ENCODE measurements around the gene PIGK.

PIGK gene

DNA sequence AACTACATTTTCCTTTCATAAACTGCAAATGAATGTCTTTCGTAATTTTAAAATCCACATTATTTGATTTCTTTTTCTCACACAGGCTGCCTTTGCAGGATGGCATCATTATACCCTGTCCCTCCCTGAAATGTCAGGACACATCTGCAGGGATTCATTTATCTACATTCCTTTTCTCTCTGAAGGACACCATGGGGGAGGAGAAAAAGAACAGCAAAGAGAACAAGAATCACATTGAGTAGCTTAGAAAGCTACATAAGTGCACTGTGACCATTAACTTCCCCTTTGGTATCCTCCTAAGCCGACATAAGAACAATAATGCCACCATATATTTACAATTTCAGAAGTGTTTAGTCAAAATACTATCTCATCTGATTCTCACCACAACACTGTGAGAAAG is 129.5 kb downstream of the PIGK start:
- no peak for DNase-seq

GRCh38 chr1:77085109-77085508 is 134.1 kb downstream of the PIGK start:
- no peak for DNase-seq

DNA sequence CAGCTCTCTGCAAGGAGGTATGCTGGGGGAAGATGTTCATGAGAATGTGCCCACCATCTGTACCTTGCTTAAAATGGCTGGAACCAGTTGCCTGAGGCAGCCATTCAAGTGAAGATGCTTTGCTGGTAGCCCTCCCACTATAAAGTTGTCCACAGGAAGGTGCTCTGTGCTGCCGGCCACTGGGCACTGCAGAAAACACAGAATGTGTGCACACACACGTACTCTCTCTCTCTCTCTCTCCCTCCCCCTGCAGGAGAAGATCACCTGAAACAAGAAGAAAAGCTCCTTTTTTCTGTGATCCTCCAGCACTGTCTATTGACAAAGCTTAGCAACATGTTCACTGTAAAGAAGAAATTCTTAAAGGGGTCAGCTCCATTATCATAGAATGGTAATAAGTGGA is 134.8 kb downstream of the PIGK start:
- no peak for DNase-seq

GRCh38 chr1:77081834-77082233 is 137.4 kb downstream of the PIGK start:
- DNase-seq: no peak

DNA sequence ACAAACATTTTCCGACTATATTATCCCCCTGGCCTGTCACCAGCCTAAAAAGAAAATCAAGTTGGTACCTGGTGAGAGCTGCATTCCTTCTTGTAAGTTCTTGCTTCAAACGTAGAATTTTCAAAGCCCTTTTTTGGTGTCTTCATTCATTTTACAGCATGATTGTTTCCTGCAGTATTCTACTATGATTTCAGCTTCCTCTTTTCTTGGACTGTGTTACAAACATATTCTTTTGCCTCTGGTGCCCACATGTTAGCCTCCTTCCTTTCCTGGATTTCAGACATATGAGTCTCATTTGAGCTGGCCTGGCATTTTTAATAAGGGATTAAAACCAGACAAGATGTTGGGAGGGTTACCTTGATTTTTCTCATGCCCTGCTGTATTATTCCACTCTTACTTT is 142.5 kb downstream of the PIGK start:
- no peak for DNase-seq

- no peak for DNase-seq
Observed at GRCh38 chr1:77068013-77068412, 151.2 kb downstream of the PIGK start.

DNA sequence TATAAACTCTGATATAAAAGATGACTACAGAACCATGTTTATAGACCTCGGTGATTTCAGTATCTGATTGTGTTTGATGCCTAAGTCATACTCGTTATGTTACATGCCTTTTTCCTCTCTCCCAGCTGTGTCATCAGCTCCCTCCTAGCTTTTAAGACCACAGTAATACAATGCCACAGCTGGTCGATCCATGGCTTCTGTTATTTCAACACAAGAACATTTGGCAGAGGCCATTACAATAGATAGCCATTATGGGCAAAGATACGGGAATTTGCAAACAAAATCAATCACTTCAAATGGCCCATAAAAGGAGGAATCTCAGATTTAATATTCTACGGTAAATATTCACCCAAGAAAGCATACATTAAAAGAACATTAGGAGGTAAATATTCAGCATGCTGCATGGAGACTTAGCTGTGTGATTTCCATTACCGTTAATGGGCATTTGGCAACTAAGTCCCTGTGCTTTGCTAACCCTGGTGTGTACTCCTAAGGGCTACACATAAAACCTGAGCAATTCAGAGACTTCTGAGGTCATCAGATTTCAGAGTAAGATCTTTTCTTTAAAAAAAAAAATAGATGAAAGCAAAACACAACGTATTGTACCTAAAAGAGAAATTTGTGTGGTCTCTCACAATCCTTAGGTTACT is 153.4 kb downstream of the PIGK start:
- no peak for DNase-seq

DNA sequence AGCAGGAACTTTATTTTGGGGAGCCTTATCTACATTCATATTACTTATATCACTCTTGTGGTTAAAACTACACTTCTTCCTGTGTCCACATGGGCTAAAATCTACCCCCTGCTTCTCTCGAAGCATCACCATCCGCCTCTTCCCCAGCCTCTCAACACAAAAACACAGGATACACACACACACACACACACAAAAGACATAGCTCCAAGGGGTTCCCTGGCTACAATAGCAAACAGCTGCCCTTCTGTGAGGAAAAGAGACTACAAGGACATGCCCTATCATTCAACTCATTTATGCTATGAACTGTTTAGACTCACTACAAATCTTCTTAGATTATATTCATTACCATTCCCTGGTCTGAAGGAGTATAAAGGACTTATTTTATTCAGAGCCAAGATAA is 155.0 kb downstream of the PIGK start:
- DNase-seq: no peak

DNA sequence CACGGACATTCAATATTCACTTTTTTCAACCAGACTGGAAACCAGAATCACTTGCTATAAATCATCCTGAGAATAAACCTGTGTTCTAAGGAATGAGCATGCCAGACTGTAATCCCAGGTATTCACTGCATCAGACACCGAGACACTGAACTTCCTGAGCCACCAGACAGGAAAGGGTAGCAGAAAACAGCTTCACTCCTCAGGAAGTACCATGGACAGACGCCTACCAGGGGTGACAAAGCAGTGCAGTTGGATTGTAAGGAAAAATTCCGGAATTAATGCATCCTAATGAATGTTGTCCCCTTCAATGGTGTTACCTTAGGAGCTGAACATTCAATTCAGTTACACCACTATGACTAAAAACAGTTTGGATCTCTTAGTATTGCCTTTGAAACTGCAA is 156.1 kb downstream of the PIGK start:
- no peak for DNase-seq

DNA sequence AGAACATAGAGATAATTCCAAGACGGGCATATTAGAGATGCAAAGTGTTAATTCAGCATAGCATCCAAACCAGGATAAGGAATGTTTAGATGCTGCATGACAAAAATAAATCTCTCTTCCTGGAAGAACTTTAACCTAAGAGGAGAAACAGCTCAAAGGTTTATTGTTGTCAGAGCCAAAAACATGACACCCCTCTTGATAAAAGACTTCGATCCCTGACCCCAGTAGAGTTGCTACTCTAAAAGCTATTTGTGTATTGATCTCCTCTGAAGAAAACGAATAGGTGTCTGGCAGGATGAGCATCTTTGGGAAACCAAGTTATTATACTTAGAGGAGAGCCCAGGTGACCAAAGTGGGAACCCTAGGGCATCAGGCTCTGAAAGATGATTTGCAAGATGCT is 158.1 kb downstream of the PIGK start:
- no peak for DNase-seq

- DNase-seq: no peak
Observed at GRCh38 chr1:77060000-77060399, 159.2 kb downstream of the PIGK start.

- DNase-seq: no peak
Observed at GRCh38 chr1:77057994-77058585, 161.1 kb downstream of the PIGK start.

DNA sequence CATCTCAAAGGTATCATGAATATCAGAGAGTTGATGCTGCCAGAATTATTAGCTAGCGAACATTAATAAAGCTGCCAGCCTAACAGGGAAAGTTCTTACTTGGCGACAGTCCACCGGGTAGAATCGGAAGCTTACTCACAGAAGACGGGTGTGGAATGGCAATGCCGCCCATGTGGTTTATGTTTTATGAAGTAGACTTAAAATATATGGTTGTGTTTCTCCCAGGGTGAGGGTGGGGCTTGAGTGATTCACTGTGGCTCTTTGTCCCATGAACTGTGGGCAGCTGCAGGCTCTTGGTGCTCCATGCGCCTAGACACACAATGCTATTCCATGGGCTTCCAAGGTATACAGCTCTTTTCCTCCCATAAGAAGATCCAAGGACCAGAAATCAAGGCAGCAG is 162.7 kb downstream of the PIGK start:
- no peak for DNase-seq

DNA sequence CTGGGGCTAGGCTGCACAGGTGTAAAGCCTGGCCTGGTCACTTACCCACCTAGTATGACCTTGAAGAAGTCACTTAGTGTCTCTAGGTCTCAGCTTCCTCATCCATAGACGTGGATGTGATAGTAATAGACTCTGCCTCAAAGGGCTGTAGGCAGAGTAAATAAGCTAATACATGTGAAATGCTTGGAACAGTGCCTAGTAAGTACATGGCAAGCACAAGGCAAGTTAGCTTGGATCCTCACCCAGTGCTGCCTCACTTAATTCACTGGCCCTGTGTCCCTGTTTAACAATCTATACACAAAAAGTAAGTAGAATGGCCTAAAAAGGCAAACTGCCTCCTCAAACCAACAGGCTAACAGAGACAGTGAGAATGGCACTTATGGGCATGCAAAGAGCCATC is 167.8 kb downstream of the PIGK start:
- no peak for DNase-seq

DNA sequence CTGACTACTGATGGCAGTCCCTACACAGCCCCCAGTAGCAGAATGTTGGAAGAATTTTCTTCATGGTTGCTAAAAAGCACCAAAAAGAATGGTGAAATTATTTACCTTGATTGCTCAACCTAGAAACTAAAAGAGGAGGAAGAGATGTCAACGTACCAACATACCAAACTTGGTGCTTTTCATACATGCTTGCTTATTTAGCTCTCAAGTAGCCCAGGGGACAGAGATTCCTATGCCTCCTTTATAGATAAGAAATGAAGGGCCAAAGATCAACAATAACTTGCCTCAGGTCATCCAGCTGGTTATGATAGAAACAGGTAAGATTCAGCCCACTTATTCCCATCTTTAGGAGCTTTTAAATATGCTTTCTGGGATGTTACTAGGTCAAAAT is 170.6 kb downstream of the PIGK start:
- DNase-seq: no peak

DNA sequence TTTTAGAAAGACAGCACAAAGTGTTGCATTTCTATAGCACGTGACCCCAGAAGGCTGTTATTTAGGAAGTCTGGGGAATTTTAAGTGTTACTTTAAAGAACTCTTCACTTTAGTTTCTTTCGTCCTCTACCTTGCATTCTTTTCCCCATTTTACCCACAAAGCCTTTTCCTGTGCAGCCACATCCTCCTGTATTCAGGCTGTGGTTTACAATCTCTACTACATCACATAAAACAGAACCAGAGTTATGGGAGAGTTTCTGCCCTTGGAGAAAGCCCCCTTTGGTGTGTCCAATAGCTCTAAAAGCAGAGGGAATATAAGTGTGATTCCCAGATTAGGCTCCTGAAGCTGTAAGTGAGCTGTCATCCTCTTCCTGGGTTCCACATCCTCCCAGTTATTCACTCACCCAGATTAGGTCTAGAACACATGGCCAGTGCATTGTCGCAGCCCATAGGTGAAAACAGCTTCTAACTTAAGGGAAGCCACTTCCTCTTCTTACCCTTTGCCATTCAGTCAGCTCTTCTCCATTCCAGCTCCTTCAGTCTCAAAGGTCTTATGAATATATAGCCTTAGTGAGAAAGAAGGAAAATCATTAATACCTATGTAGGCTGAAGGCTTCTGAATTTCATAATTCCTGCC is 171.1 kb downstream of the PIGK start:
- no peak for DNase-seq

- DNase-seq: no peak
Observed at GRCh38 chr1:77047575-77047974, 171.7 kb downstream of the PIGK start.

GRCh38 chr1:77044133-77044849 is 174.9 kb downstream of the PIGK start:
- DNase-seq: no peak

- DNase-seq: no peak
Observed at GRCh38 chr1:77040826-77041225, 178.4 kb downstream of the PIGK start.

GRCh38 chr1:77039739-77040138 is 179.5 kb downstream of the PIGK start:
- DNase-seq: no peak

DNA sequence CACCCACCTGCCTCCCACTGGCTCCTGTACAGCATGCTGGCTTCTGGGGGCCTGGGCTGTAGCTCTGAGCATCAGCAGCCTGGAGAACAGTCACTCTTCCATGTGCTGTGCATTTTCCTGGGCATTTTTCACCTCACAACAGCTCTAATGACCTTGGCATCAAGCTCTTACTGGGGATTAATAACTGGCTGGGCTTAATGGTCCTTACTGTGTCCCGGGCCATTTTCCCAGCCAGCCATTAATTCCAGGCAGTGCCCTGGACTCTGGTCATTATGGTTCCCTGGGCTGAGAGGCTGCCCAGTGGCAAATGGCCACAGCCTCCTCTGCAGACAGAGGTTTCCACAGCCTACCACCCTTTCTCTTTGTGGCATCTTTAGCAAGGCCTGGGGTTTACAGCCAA is 180.1 kb downstream of the PIGK start:
- DNase-seq: no peak
